ENCODE results near the gene ELAVL4.

ELAVL4 gene

DNA sequence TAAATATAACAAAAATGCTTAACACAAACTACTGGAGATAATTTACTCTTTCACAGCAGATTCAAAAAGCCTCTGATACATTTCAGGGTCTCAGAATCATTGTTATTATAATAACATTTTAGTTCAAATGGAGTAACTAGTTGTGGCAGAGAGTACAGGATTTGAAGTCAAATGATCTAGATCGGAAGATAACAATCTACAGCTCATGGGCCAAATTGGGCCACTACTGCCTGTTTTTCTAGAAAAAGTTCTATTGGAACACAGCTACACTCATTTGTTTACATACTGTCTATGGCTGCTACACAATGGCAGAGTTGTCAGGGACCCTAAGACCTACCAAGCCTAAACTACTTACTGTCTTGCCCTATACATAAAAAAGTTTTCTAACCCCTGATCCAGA, 63.6 kb downstream of the ELAVL4 start:
- no peak overlapping the region for H3K4me3 ChIP-seq (ENCODE audit: low read length)
- DNase-seq (ENCODE audit: low read depth, low spot score) = no peak

DNA sequence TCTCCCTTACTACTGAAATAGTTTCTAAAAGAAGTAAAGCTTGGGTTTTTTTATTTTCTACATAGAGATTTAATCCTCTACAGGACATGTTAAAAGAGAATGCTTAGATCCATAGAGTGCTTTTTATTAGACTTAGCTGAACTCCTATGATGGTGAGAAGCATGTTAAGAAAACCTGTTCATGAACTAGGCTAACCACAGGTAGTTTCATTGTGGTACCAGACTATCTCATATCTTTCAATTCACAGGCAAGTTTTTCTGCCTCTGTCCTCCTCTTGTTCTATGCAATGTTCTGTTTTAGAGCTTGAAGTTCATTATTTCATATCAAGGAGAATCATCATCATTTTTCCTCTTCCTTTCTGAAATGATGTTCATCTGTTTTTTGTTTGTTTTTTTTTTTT, 65.4 kb downstream of the ELAVL4 start:
- DNase-seq (ENCODE audit: low read depth, low spot score) = no peak
- no peak overlapping the region for H3K4me3 ChIP-seq (ENCODE audit: low read length)

DNA sequence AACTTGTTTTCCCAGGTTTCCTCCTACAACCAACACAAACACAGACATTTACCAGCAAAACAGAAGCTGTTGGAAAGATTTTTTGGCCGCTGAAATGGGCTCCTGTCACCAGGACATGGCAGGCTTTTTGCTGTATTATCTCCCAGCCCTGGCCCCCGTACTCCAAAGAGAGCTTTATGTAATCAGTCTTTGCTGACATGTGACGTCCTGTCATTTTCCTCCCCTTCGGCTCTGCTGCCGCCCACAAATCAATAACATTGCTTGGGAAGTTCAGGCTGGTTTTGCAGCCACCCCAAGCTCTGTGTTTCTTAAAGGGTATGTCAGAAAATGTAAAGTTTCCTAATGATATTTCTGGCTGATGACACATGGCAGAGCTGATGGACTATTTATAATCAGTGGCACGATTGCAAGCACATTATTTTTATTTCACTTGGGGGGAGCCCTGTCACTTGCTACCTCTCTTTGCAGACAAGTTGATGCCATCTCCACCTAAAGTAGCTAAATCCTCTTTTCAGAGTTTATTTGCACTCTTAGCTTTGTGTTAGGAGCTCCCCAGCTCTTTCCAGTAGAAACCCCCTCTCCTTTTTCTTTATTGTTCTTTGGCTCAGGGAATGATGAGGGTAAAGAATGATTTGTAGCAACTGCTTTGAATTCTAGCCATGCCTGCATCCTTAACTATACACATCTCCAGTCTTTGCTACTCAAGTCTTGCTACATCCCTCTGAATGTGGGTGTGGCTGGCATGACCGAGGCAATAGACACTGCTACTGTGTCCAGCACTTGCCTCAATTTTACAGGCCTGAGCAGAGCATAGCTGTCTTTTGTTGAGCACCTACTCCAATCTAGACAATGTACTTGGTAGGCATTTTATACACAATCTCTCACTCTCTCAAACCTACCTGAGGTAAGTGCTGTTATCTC, 67.3 kb downstream of the ELAVL4 start:
- H3K4me3 ChIP-seq (ENCODE audit: low read length) = no peak overlapping the region
- DNase-seq (ENCODE audit: low read depth, low spot score) = no peak

DNA sequence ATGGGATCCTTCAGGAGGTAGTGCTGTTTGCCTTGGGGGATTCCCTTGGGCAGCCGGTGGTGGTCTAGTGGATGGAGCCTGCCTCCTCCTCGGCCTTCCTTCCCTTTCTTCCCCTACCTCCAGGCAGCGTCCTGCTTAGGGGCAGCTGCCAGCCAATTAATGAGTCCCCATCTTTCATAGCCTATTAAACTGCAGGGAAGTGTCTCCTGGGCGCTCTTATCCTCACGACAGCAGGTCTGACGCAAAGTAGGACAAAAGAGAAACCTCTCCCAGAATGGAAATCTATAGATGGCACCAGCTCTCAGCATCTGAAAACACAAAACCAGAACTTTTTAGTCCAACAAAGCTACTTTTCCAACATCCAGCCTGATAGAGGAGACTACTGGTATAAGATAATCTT, 69.3 kb downstream of the ELAVL4 start:
- no peak for DNase-seq (ENCODE audit: low read depth, low spot score)
- no peak overlapping the region for H3K4me3 ChIP-seq (ENCODE audit: low read length)

DNA sequence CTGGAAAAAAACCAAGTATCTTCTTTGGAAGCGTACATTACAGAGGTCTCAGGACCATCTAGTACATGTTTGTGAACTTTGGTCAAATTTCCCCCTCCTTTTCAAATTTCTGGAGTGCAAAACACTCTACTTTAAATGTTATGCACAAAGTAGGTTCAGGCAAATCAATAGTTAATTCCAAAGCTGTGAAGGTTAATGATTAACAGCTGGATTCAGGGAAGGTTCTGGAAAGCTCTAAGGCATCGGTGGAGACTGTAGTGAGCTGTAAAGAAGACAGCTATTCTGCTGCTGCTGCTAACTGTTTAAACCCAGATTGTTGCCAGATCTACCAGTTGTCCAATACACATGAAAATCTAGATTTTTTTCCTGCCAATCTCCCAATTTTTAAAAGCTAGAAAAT, 70.9 kb downstream of the ELAVL4 start:
- DNase-seq (ENCODE audit: low read depth, low spot score) = no peak
- no peak overlapping the region for H3K4me3 ChIP-seq (ENCODE audit: low read length)

DNA sequence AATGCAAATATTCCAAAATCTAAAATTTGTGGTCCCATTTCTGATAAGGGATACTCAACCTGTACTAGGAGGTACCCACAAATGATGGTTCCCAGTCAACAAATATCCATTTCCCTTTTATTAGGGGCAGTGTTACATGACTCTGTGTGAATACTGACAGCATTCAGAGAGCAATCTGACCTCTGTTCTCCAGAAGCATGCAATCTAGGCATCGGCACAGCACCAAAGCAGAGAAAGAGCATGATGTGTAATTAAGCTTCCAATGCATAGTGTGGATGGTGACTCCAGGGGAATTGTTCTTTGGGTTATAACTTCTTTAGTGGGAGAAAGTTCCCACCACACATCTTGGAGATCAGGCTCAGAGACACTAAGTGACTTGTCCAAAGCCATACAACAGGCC, 71.6 kb downstream of the ELAVL4 start:
- no peak overlapping the region for H3K4me3 ChIP-seq (ENCODE audit: low read length)
- DNase-seq (ENCODE audit: low read depth, low spot score) = no peak

DNA sequence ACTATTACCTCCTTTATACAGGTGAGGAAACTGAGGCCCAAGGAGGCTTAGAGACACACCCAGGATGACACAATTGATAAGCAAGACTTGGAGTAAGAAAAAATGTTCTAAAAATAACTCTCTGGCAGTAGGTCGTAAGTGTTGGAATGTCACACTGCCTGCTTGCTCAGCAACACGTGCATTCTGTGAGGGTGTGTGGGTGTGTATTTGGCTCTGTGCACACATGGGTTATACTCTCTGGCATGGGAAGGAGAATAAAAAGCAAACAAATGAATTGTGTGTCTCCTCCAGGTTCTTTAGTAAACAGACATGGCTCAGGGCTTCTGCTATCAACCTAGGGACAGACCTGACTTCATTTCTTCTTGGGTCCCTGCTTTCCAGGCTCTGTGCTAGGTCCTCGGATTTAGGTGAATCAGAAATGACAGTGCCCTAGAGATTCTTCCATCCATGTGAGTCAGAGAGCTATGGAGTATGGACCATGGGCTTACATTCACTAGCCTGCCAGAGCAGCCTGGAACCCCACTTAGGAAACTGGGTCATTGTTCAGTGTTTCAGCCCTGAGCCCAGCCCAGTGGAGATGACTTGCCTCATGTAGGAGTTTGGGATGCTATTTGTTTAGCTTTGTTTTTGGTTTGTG, 72.4 kb downstream of the ELAVL4 start:
- DNase-seq (ENCODE audit: low read depth, low spot score) = no peak
- H3K4me3 ChIP-seq (ENCODE audit: low read length) = no peak overlapping the region

DNA sequence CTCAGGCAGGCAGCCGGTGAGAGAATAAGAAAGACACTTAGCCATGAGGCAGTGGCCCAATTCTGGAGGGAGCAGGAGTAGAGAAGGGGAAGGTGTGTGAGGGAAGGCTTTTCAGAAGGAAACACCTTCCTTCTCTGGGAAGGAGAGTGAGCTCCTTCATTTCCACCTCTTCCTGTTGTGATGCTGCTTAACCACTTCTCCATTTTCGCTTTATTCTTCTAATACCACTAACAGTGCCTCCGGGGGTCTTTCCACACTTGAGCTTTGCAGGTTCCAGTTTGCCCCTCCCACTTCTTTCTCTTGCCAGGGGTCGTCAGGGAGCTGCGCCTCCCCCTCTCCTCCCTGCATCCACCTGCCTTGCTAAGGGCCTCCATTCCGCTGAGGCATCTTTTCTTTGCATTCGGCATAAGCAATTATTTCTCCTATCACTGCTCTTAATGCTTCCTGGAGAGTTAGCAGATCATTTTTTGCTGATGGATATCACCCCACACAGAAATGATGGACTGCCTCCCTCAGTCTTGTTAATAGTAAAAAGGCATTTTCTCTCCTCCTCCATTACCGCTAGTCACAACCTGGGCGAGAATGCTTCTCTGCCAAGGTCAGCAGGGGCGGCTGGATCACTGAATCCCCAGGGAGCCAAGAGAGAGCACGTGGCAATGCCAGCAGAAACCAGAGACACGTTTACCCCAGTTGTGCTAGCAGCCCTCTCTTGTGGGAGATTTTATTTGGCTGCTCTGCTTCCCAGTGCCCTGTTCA, 74.8 kb downstream of the ELAVL4 start:
- H3K4me3 ChIP-seq (ENCODE audit: low read length) = no peak overlapping the region
- no peak for DNase-seq (ENCODE audit: low read depth, low spot score)

DNA sequence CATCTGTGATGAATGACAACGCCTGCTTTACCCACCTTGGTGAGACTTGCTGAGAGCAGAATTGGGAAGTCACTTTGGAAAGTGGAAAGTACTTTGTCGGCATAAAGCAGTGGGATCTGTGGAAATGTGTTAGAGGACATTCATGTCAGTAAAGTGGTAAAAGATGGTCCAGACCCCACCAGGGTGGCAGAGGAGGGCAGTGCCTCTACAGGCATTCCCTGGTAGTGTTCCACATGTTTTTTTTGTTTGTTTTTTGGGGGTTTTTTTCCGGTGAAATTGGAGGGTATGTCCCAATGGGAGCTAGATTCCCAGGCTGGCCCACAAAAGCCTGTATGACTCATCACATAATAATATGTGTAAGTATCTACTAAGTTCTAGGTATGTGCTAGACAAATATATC, 80.6 kb downstream of the ELAVL4 start:
- no peak for DNase-seq (ENCODE audit: low read depth, low spot score)
- H3K4me3 ChIP-seq (ENCODE audit: low read length) = no peak overlapping the region

DNA sequence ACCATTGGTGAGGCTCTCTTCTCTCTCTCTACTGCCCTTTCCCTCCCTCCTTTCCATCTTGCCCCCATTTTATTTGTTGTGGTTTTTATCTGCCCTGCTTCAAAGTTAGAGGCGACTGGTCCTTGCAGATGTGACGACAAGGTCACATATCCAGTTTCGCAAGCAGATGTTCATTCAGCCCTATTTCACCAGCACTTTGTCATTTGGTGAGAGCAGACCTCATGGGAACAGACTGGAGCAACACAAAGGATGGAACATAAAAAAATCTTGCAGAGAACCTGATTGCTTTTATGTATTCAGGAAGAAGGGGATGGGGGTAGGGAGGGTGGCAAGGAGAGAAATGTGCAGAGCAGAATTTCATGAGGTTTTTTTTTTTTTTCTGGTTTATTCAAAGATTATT, 84.3 kb downstream of the ELAVL4 start:
- DNase-seq (ENCODE audit: low read depth, low spot score) = no peak
- H3K4me3 ChIP-seq (ENCODE audit: low read length) = no peak overlapping the region

DNA sequence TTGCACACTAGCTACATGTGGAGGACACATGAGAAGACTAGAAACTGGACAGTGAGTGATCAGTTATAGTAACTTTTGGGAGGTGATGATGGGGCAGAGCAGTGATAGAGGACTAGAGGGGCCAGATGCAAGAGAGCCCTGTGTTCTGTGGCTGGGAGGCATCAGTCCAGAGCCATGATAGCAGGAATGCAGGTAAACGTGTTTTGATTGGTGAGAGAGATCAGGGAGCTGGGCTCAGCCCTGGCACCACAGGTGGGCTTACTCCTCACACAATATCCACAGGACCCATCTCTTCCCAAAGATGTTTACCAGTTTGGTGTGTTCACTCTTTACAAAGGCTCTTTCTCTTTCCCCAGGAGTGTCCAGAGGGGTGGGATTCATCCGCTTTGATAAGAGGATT, 86.5 kb downstream of the ELAVL4 start:
- no peak for DNase-seq (ENCODE audit: low read depth, low spot score)
- no peak overlapping the region for H3K4me3 ChIP-seq (ENCODE audit: low read length)

DNA sequence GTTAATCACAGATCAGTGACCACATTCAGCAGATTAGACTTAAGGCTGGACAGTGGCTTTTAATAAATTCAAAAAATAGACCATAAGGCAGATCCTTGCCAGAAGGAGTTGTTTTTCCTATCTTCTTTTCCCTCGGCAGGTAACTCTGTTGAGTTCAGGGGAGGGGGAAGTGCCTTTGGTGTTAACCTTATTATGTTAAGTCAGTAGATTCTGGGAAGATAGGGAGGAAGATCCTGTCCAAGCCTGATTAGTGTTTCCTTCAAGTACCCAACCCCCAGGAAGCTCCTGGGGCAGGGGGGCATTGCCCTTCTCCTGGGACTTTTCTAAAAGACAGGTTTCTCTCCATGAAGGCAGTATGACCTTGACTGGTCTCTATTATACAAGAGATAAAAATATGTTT, 87.4 kb downstream of the ELAVL4 start:
- H3K4me3 ChIP-seq (ENCODE audit: low read length) = no peak overlapping the region
- DNase-seq (ENCODE audit: low read depth, low spot score) = no peak

DNA sequence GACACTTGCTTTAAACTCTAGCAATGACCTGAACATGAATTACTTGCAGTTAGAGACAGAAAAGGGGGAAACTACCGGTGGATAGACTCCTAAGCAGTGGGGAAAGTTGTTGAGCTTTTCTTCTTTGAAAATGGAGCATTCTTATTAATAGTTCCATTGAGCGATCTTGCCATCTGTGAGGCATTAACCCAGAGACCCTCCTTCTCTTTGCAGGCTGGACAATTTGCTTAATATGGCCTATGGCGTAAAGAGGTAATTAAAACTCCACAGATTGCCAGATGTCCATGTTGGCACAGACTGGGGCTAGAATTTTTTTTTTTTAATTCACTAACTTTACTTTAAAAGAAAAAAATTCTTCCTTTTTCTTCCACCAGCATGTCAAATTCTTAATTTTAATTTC, 88.5 kb downstream of the ELAVL4 start:
- no peak for DNase-seq (ENCODE audit: low read depth, low spot score)
- H3K4me3 ChIP-seq (ENCODE audit: low read length) = no peak overlapping the region

DNA sequence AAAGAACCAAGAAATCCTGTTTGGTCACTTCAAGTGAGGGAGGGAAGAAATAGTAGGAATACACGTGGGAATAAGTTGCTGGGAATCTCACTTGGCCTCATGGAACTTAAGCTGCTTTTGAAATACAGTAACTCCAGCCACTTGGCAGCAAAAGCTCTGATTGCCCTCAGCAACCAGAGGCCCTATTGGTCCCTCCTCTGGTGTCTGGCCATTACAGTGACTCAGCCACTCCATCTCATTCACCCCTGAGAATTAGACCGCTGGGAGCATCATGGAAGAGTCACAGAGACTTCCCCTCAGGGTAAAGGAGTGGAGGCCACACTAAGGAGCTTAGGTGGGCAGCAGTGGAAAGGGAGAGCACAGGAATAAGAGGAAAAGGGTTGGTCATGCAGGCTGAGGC, 99.6 kb downstream of the ELAVL4 start:
- no peak overlapping the region for H3K4me3 ChIP-seq (ENCODE audit: low read length)
- no peak for DNase-seq (ENCODE audit: low read depth, low spot score)

DNA sequence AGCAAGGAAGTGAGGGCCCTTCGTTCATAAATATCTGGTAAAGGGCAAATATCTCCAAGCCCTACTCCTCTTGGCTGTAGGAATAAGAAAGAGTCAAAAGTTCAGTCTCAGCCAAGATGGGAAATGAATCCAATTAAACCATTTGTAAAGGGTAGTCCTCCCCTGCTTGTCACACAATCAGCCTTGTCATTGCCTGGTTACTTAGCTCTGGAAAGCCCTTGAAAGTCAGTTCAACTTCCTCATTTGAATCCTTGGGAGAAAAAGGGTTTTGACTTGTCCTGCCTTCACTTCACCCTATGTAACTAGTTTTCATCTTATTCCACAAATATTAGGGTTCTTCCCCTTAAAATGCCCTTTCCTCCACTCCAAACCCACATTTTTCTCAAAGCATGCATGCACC, 100.0 kb downstream of the ELAVL4 start:
- no peak overlapping the region for H3K4me3 ChIP-seq (ENCODE audit: low read length)
- DNase-seq (ENCODE audit: low read depth, low spot score) = no peak

DNA sequence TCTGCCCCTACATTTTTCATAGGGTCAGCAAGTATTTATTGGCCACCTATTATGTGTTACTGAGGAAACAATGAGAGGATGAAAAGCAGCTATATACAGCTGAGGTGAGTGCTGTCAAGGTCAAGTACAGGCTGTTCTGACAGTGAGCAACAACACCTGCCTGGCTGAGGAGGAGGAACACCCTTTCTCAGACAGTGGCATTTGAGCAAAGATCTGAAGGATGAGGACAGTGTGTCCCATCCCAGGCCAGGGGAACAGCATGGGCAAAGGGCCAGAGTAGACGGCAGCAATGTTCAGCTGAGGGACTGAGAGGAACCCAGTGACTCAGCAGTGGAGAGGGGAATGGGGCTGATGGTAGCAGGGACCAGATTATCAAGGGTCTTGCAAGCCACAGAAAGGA, 101.0 kb downstream of the ELAVL4 start:
- H3K4me3 ChIP-seq (ENCODE audit: low read length) = no peak overlapping the region
- DNase-seq (ENCODE audit: low read depth, low spot score) = no peak

DNA sequence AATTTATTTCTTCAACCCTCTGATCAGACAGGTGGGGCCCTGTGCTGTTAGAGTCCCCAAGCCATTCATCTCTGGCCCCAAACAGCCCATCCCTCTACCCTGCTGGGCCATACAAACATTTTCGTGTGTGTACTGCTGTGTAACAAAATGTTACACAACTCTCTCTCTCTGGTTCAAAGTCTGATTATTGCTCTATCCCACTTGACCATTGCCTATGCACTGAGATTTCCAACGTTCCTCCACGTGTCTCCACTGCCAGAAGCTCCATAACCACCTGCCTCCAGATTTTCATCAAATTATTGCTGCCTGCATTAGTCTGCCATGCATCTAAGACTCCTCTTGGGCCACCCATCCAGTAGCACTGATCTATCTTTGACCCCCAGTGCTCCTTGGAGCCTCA, 104.8 kb downstream of the ELAVL4 start:
- DNase-seq (ENCODE audit: low read depth, low spot score) = no peak

DNA sequence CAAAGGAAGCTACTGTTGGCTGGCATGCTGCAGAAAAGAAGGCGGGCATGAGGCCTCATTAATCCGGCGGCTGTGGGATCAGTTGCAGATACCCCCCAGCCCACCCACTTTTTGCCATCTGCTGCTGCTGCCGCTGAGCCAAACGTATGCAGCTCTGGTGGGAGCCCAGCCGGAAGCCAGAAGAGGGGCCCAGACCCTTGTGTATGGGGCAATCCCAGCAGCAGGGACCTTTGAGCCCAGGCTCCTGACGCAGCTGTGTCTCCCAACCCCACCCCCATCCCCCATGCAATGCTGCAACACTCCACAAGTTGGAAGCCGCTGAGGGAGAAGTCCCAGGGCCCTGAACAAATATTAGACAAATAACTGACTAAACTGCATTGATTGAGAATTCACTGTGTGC, 106.0 kb downstream of the ELAVL4 start:
- H3K4me3 ChIP-seq (ENCODE audit: low read length) = no peak overlapping the region
- DNase-seq (ENCODE audit: low read depth, low spot score) = no peak

More for the DNA sequence above, 104.8 kb downstream of the ELAVL4 start:
- H3K4me3 ChIP-seq (ENCODE audit: low read length) = no peak overlapping the region

DNA sequence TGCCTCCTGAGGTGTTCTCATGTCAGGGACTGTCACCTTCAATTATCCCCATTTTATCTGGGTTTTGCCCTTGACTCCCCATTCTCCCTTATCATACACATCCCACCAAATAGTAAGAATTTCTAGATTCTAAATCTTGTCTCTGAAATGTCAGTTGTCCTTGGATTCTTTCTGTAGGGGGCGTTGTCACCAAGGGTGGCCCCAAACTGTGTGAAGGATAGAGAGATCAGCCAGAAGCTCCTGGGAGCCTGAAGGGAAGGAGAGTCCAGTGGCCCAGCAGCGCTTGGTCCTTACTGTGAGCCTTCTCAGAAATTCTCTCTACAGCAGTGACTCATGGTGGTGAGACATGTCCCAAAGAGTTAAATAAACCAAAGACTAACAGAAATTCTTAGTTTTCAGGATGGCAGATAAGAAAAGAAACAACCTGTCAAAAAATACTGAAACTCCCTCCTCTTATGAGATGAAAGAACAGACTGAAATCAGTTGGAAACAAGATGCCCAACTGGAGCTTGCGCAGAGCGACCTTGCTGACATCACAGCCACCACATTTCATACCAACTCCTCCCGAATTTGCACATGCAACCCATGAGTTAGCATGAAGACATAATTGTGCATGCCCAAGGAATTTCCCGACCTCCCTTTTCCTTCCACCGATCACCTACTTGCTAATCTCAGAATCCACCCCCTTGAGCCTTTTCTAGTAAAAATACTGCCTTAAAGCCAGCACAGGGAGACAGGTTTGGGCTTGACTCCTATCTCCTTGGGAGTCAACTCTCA, 109.8 kb downstream of the ELAVL4 start:
- no peak for DNase-seq (ENCODE audit: low read depth, low spot score)
- H3K4me3 ChIP-seq (ENCODE audit: low read length) = no peak overlapping the region

Data from Jurkat, Clone E6-1 (cell line).